Measurements from ENCODE around the gene HOXB6. TPM values are rescaled to one million over a fixed set of nuclear protein-coding genes. Genes with fewer than 3 reads are reported as not detected.

Gene HOXB6
- total RNA-seq, 2 donors from 2014 or later, result 0.82 to 2.6 TPM

DNA sequence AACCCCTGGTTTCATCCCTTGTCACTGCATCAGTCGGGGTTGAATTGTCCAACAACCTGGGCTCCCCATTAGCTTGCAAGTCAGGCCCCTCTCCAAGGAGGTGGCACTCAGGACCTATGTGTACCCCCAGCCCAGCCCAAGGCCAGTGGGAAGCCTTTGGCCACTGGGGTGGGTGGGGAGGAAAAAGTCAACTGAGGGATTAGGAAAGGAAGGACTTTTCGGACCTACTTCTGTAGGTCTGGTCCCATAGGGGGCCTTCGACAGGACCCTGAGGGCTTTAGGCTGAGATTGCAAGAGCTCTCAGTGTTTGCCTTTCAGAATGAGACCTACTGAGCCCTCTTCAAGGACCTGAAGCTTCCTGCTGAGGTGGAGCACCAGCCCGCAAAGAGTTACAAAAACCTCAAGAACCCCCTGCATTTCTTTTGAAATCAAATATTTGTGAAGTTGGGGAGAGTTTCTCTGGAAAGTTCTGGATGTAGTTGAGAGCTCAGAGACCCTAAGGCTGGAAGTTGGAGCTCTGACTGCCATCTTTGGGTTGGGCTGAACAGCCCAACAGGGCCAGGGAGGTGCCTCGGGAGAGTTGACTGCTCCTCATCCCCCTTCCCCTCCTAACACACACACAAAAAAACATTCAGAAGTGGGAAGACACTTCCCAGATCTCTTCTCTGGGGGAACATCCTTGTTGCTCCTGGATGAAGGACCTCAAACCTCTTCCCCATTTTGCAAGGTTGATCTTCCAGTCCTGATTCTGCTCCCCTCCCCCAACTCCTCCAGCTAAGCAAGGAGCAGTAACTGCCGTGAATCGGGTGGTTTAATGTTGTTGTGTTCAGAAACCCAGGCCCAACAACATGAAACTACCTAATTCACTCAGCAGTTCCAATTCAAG is 27.1 kb upstream of the HOXB6 start:
- H3K27ac ChIP-seq, result no peak overlapping the region
- no peaks in the 10 kb centered on the region for H3K36me3 ChIP-seq
- DNase-seq (ENCODE audit: low spot score), result no peak
- H3K4me3 ChIP-seq, result no peak overlapping the region
- peaks cover 64 to 93% of the 10 kb centered on the region in 2 donors for H3K27me3 ChIP-seq
- TF ChIP-seq, protein P1, sequence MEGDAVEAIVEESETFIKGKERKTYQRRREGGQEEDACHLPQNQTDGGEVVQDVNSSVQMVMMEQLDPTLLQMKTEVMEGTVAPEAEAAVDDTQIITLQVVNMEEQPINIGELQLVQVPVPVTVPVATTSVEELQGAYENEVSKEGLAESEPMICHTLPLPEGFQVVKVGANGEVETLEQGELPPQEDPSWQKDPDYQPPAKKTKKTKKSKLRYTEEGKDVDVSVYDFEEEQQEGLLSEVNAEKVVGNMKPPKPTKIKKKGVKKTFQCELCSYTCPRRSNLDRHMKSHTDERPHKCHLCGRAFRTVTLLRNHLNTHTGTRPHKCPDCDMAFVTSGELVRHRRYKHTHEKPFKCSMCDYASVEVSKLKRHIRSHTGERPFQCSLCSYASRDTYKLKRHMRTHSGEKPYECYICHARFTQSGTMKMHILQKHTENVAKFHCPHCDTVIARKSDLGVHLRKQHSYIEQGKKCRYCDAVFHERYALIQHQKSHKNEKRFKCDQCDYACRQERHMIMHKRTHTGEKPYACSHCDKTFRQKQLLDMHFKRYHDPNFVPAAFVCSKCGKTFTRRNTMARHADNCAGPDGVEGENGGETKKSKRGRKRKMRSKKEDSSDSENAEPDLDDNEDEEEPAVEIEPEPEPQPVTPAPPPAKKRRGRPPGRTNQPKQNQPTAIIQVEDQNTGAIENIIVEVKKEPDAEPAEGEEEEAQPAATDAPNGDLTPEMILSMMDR (IDR thresholded peaks at IDR 0.05), result no peak
- H3K9me3 ChIP-seq, result no peaks in the 10 kb centered on the region
- H3K4me1 ChIP-seq, result peaks cover 0 to 12% of the 10 kb centered on the region in 2 donors

DNA sequence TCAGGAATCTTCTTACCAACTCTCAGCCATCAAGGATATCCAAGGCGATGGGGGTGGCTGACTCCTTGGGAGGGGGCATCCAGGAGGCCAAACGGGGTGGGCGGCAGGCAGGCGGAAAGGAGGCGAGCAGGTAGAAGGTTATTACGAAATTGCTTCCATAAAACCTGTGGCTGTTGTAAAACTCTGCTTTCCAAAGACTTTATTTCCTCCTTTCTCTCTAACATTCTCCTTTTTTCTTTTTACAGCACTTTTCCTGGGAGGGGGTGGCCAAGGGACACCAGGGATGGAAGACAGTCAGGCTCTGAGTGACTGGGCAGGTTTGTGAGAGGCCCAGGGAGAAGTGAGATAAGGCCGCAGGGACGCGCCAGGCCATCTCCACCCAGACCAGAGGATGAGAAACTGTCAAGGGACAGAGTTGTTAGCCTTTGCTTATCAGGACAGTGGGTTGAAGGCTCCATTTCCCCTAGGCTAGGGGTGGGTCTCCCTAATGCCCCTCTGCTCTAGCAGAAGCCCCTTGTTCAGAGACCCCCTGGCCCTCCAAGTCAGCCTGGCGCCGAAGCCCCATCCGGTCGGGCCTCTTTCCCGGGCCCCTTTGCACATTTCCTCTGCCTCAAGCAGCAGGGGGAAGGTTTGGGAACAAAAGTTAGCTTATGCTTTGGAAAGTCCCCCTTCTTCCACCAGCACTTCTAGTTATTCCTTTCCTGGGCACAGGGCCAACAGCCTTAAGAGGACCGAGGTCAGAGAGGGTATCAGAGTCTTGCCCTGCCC is 26.3 kb upstream of the HOXB6 start:
- no peaks in the 10 kb centered on the region for H3K36me3 ChIP-seq
- H3K4me1 ChIP-seq, result peaks cover 0 to 21% of the 10 kb centered on the region in 2 donors
- no peak overlapping the region for H3K4me3 ChIP-seq
- H3K27me3 ChIP-seq, result peaks cover 61 to 93% of the 10 kb centered on the region in 2 donors
- TF ChIP-seq, protein P1 (IDR thresholded peaks at IDR 0.05), result no peak
- no peak for DNase-seq (ENCODE audit: low spot score)
- no peaks in the 10 kb centered on the region for H3K9me3 ChIP-seq
- no peak overlapping the region for H3K27ac ChIP-seq

DNA sequence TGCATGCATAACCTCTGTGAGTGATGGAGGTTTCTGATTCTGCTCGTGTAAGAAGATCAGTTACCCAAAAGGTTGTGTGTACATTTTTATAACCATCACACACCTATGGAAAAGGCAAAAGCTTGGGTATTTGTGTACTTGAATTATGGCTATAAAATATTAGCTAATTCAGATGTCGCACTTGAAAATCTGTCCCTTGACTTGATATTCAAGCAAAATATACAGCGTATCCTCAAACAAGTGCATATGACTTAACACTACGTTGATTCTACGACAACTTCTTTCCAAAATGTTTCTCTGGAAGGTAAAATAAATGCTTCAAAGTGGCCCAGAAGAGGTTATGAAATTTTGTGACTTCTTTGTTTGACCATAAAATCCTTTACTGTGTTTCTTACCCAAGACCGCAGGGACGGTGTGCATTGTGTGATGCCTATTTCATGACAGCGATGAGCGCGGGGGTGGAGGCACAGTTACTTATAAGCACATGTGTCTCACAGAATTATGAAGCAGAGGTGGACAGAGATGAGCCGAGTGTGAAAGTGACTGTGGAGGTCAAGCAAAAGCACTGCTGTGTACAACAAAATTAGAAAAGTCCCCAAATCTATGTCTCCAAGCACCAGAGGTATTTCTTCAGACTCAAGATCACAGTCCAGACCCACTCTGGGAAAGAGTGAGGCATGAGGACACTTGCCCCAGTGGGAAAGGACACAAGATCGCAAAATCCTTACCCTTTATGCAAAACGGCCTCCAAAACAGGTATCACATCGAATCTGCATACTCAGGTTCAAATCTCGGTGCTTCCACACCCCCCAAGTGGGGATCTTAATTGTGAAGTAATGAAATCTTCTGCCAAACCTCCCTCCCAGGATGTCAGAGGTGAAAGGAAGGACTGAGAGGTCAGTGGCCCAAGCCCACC is 25.5 kb upstream of the HOXB6 start:
- Histone ChIP-seq H3K4me1 (peaks cover 0 to 29% of the 10 kb centered on the region in 2 donors), H3K36me3 (no peaks in the 10 kb centered on the region), H3K27me3 (peaks cover 58 to 93% of the 10 kb centered on the region in 2 donors), H3K4me3 (no peak overlapping the region), H3K9me3 (no peaks in the 10 kb centered on the region), H3K27ac (no peak overlapping the region)
- DNase-seq (ENCODE audit: low spot score), result no peak
- TF ChIP-seq, protein P1 (IDR thresholded peaks at IDR 0.05), result no peak

DNA sequence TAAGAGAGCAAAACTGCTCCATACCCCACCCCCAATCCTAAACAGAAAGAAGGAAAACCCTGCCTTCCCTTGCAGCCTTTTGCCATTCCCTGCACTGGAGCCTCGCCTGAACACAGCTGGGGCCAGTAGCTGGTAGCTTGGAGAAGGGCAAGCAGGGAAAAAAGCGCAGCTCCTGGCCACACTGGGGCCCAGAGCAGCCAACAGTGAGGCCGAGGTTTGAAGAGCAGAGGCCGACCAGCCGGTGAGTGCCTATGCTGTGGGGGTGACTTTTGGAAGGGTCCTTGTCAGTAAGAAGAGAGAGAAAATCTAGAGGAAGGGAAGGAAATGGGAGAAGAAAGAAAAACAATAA is 24.6 kb upstream of the HOXB6 start:
- Histone ChIP-seq H3K4me3 (no peak overlapping the region), H3K27me3 (peaks cover 53 to 93% of the 10 kb centered on the region in 2 donors), H3K36me3 (no peaks in the 10 kb centered on the region), H3K9me3 (no peaks in the 10 kb centered on the region), H3K4me1 (peaks cover 0 to 36% of the 10 kb centered on the region in 2 donors), H3K27ac (no peak overlapping the region)
- TF ChIP-seq, protein P1 (IDR thresholded peaks at IDR 0.05), result no peak
- no peak for DNase-seq (ENCODE audit: low spot score)

DNA sequence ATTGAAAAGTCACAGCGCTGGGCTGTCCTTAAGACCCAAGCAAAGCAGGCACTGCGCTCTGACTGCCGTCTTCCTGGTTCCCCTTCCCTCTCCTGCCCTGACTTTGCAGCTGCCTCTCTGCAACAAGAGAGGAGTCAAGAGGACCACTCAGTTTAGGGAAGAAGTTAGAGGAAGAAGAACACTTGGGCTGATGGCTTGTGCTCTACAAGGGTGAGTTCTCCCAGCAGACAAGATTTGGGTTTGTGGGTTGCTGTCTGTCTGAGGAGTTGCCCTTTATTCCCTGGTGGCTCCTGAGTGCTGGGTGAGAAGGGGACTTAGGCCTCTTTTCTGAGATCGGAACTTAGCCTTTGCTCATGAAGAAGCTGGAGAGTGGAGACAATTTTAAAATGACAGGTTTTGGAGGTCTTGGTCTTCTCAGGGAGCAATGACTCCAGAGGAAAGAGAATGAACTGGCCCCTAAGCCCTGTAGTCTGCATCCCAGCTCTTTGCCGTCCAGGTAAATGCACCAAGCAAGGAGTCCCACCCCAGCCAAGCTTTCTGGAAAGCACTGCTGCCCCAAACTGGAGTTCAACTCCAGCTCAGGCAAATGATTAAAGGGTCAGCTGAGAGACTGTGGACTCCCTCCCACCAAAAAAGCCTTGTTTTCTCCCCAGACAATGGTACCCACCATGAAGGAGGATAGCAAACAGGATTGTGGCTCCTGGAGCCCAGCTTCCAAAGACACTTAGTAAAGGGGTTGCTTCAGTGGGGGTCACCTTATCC is 24.0 kb upstream of the HOXB6 start:
- Histone ChIP-seq H3K9me3 (no peaks in the 10 kb centered on the region), H3K4me1 (peaks cover 0 to 33% of the 10 kb centered on the region in 2 donors), H3K27me3 (peaks cover 47 to 93% of the 10 kb centered on the region in 2 donors), H3K36me3 (no peaks in the 10 kb centered on the region), H3K27ac (no peak overlapping the region), H3K4me3 (no peak overlapping the region)
- DNase-seq (ENCODE audit: low spot score), result no peak
- TF ChIP-seq, protein P1 (IDR thresholded peaks at IDR 0.05), result no peak

Data from right atrium auricular region (tissue), 2 donors.